Measurements from ENCODE around the gene KBTBD7.

KBTBD7 gene, protein sequence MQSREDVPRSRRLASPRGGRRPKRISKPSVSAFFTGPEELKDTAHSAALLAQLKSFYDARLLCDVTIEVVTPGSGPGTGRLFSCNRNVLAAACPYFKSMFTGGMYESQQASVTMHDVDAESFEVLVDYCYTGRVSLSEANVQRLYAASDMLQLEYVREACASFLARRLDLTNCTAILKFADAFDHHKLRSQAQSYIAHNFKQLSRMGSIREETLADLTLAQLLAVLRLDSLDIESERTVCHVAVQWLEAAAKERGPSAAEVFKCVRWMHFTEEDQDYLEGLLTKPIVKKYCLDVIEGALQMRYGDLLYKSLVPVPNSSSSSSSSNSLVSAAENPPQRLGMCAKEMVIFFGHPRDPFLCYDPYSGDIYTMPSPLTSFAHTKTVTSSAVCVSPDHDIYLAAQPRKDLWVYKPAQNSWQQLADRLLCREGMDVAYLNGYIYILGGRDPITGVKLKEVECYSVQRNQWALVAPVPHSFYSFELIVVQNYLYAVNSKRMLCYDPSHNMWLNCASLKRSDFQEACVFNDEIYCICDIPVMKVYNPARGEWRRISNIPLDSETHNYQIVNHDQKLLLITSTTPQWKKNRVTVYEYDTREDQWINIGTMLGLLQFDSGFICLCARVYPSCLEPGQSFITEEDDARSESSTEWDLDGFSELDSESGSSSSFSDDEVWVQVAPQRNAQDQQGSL

DNA sequence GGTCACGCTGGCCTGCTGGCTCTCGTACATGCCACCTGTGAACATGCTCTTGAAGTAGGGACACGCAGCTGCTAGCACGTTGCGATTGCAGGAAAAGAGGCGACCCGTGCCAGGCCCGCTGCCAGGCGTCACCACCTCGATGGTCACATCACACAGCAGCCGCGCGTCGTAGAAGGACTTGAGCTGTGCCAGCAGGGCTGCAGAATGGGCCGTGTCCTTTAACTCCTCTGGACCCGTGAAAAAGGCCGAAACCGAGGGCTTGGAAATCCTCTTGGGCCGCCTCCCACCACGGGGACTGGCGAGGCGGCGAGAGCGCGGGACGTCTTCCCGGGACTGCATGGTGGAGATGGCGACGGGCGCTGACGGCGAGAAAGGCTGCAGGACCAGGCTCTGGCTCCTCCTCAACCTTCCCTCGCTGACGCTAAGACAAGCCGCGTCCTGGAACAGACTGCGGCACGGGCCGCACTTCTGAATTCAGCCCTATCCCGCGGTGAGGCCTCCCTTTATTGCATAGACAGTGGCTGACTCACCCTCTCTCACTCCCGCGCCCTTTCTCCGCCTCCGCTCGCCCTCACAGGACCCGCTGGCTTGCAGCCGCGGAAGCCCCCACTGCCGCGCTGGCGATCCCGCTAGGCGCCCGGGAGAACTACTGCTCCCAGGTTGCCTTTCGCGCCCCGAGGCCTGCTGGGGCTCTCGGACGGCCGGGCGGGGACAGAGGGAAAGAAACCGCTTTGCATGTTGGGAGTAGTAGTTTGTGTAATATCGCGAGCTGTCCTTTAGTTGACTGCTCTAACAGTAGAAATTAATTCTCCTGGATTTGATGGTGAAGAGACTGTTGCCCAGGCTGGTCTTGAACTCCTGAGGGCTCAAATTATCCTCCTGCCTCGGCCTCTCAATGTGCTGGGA is at the start of gene KBTBD7:
KBTBD7 (minus strand) TSS at position 651 of the 906 bp plus-strand sequence; CDS start at position 339, 312 bp downstream.
- DNase-seq (ENCODE audit: low spot score), result peak; percentile 96

DNA sequence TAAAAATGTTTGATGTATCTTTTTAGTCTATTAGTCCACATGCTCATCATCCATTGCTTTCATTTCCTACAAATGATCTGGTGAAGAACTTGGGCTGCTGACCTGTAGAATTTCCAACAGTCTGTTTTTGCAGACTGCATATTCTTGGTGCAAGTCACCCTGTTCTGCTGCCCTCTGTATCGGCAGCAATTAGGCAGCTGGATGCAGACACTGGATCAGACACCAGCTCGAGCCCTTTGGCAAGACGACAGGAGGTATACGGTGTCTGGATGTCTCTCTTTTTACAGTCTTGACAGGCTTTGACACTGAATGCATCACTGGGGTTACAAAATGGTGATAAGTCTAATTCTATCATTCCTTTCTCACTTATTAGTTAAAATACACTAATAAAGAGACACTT is 47.3 kb upstream of the KBTBD7 start:
- no peak for DNase-seq (ENCODE audit: low spot score)

DNA sequence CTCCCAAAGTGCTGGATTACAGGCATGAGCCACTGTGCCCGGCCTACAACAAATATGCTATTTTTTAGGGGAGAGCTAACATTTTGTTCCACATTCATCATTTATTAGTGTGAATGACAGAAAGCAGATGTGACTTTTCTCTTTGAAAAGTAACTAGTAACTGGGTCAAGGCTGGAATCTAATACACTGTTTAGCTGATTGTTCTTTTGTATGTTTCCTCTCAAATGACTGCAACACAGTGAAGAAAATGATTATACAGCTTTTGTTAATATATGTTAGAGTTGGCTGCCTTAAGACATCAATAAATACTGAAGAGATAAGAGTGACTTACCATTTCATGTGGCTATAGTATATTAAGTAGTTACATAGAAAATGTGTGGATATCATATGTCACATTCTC is 42.0 kb upstream of the KBTBD7 start:
- no peak for DNase-seq (ENCODE audit: low spot score)

GRCh38 chr13:41232578-41233480 is 38.5 kb upstream of the KBTBD7 start:
- DNase-seq (ENCODE audit: low spot score), result no peak

DNA sequence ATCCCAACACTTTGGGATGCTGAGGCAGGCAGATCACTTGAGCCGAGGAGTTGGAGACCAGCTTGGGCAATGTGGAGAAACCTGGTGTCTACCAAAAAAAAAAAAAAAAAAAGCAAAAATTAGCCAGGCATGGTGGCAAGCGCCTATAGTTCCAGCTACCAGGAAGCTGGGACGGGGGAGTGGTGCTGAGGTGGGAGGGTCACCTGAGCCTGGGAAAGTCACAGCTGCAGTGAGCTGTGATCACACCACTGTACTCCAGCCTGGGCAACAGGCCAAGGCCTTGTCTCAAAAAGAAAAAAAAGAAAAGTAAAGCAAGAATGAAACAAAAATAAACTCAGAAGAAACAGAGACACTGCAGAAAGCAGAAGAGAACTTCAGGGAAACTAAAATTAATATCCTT is 37.4 kb upstream of the KBTBD7 start:
- DNase-seq (ENCODE audit: low spot score), result no peak

DNA sequence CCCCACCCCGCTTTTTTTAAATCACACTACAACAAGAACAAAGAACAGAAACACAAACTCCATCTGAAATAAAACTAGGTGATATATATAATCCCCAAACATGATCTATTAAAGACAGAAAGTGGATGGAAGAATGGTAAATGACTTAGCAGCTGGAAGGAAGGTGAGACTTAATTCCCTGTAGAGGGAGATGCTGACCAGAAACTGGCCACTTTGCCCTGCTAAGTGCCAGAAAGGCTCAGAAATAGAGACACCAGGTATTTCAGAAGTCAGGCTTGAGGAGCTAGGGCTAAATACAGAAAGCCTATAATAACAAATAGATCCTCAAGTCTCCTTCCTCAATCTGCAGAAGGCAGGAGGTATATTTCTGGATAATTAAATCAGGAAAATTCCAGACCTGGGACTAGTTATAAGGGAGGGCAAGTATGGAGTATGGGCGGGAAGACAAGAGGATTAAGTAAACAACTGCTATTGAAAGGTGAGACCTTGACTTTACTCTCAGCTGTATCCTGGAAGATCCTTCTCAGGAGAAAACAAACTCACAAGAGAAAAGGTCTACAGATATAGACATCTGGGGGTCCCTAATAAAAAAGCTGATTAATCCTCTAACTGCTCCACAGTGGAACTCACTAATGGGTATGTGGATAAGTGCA is 36.8 kb upstream of the KBTBD7 start:
- DNase-seq (ENCODE audit: low spot score), result no peak

DNA sequence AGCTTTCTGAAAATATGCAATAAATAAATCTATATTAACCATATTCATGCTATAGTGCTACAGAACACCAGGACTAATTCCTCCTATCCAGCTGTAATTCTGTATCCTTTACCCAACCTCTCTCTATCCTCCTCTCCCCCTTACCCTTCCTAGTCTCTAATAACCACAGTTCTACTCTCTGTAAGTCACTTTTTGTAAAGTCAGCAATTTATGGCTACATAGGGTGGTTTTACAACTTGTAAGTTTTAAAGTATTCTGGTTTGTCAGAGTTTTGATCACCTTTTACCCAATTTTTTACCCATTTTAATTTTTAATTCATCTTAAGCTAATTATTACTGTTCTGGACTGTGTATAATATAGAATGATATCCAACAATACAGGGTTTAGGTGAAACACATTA is 35.0 kb upstream of the KBTBD7 start:
- no peak for DNase-seq (ENCODE audit: low spot score)

- peak; percentile 82 for DNase-seq (ENCODE audit: low spot score)
Observed at GRCh38 chr13:41224113-41225110, 30.0 kb upstream of the KBTBD7 start.

DNA sequence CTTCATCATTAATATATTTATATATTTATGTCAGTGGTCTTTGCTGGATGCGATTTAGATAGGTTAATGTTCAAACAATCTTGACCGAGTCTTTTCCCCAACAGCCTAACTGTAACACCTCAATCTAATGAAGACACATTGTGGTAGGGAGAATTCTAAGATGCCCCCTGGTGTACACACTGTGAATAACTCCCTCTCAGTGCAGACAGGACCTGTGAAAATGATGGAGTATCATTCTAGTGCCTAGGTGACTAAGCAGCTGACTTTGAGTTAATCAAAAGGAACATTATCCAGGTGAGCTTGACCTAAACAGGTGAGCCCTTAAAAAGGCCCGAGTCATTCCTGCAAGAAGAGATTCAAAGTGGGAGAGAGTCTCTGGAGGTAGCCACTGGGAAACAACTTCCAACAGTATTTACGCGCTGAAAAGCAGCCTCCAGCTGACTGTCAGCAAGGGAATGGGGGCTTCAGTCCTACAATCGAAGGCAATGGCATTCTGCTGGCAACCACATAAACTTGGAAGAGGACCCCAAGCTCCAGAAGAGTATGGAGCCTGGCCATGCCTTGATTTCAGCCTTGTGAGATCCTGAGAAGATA is 28.0 kb upstream of the KBTBD7 start:
- DNase-seq (ENCODE audit: low spot score), result peak; percentile 47

GRCh38 chr13:41220401-41220800 is 26.0 kb upstream of the KBTBD7 start:
- DNase-seq (ENCODE audit: low spot score), result no peak

- no peak for DNase-seq (ENCODE audit: low spot score)
Observed at GRCh38 chr13:41216160-41216559, 21.8 kb upstream of the KBTBD7 start.

- DNase-seq (ENCODE audit: low spot score), result no peak
Observed at GRCh38 chr13:41213919-41214318, 19.6 kb upstream of the KBTBD7 start.

DNA sequence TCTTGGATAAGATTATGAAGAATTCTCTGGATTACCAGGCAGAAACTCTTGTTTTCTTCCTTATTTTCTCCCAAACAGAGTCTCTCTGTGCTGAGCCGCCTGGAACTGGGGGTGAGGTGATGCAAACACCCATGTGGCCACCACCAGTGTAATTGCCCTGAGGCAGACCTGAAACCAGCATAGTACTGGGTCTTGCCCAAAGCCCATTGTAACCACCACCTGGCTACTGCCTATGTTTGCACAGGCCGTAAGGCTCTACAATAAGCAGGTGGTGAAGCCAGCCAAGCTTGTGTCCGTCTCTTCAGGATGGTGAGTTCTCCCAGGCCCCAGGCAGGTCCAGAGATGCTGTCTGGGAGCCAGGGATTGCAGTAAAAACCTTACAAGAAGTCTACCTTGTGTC is 18.9 kb upstream of the KBTBD7 start:
- no peak for DNase-seq (ENCODE audit: low spot score)

GRCh38 chr13:41212881-41213280 is 18.5 kb upstream of the KBTBD7 start:
- no peak for DNase-seq (ENCODE audit: low spot score)

DNA sequence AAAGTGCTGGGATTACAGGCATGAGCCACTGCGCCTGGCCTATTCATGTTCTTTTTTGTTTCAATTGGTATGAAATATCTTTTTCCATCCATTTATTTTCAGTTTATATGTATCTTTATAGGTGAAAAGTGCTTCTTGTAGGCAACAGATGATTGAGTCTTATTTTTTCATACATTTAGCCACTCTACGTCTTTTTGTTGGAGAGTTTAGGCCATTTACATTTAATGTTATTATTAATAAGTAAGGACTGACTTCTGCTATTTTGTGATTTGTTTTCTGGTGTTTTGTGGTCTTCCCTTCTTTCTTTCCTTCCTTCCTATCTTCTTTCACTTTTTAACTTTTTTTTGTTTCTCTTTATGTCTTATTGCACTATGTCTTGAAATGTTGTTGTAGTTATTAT is 16.7 kb upstream of the KBTBD7 start:
- no peak for DNase-seq (ENCODE audit: low spot score)

DNA sequence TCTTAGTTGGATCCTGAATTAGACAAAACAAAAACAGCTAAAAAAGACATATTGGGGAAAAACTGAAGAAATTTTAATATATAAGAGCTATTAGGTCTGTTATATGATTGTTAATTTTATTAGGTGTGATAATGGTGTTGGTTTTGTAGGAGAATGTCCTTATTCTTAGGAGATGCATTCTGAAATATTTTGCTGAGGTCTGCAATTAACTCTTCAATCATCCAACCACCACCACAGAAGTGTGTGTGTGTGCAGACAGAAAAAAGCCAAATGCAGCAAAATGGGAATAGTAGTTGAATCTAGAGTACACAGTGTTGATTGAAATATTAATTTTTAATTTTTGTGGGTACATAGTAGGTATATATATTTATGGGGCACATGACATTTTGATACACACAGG is 12.1 kb upstream of the KBTBD7 start:
- no peak for DNase-seq (ENCODE audit: low spot score)

- no peak for DNase-seq (ENCODE audit: low spot score)
Observed at GRCh38 chr13:41203810-41204209, 9.4 kb upstream of the KBTBD7 start.

DNA sequence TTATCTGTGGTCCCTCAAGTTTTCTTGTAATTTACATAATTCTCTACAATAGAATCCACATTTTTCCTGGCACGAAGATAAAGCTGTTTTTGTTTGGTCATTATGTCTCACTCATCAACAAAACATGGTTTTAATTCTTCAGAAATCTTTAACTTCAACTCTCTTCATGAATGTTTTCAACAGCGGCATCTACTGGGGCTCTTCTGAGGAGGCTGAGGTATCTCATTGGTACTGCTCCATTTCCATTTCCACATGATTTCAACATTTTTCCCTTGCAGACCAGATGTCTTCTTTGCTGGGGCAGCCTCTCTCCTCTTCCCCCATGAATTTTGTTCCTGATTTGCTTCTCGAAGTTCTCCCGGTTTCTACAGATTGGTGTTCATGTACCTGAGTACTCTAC is 5.8 kb upstream of the KBTBD7 start:
- DNase-seq (ENCODE audit: low spot score), result peak; percentile 62

DNA sequence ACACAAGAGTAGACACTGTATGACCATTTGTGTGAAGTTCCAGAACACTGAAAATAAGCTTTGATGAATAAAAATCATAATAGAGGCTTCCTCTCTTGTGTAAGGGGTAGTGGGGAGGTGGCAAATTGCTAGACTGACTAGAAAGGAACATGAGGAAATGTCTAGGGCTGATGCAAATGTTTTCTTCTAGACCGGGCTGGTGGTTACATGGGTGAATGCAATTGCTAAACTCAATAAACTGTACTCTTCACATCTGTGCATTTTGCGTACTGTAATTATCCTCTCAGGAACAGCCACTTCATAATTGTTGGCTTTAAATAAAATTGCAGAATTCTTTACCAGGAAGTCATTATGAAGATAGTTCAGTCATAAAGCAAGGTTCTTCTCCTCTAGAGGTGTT is 5.2 kb upstream of the KBTBD7 start:
- no peak for DNase-seq (ENCODE audit: low spot score)

All from AG20443 (cell line).